HG03108 (cell line): ENCODE measurements around the gene NEU1.
"Not testable (repeated sequence)": the region's sequence is repeated elsewhere in the genome, so short reads cannot be mapped to it uniquely, and the experiment has no call there.

Source experiments
- ATAC-seq: cut with Tn5 transposase; IDR thresholded peaks from one replicate; pipeline ENCODE4 v1.9.1; 2021; ENCODE audit warnings: moderate library complexity; ENCODE audit not compliant: unreplicated experiment

The NEU1 gene

DNA sequence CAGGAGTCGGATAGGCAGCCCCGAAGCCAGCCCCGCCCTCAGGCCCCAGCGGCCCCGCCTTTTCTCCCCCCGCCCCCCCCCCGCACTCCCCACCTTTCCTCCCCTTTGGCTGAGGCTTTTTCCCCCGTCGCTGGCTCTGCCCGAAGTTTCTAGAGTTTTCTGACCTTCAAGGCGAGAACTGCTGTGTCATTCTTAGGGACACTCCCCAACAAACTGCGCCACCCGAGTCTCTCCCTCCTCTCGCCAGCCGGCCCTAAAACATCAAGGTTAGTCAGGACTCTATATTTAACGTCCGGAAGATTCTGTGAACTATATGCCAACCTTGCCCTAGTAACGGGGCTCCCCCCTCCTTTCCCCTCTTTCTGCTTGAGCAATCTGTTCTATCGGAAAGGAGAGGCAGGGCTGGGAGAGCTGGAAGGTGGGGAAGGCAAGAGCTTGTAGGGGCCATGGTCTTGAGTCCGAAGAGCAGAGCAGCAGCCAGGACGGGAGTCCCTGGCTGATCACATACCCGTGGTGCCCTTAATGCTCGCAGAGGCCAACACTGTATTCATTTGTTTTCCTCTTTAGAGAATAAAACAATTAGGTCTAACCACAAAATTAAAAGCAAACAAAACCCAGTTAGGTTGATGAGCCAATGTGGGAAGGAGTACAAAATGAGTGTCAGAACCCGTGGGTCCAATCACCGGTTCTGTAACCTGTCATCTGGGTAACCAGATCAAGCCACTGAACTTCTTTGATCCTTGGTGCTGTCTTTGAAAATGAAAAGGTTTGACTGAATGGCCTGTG is 40.4 kb downstream of the NEU1 start:
- no peak for ATAC-seq

- ATAC-seq: no peak
Measured at GRCh38 chr6:31821301-31822035, 41.2 kb downstream of the NEU1 start.

DNA sequence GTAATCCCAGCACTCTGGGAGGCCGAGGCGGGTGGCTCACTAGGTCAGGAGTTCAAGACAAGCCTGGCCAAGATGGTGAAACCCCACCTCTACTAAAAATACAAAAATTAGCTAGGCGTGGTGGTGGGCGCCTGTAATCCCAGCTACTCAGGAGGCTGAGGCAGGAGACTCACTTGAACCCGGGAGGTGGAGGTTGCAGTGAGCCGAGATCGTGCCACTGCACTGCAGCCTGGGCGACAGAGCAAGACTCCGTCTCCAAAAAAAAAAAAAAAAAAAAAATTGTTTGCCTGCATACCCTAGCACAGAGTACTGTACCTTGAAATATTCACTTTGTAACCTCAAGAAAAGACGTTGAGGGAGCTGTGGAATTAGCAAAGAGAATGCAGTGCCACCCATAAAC is 42.2 kb downstream of the NEU1 start:
- ATAC-seq: not testable (repeated sequence)

GRCh38 chr6:31819871-31820299 is 42.7 kb downstream of the NEU1 start:
- no peak for ATAC-seq

GRCh38 chr6:31817929-31818511 is 44.6 kb downstream of the NEU1 start:
- ATAC-seq: not testable (repeated sequence)

DNA sequence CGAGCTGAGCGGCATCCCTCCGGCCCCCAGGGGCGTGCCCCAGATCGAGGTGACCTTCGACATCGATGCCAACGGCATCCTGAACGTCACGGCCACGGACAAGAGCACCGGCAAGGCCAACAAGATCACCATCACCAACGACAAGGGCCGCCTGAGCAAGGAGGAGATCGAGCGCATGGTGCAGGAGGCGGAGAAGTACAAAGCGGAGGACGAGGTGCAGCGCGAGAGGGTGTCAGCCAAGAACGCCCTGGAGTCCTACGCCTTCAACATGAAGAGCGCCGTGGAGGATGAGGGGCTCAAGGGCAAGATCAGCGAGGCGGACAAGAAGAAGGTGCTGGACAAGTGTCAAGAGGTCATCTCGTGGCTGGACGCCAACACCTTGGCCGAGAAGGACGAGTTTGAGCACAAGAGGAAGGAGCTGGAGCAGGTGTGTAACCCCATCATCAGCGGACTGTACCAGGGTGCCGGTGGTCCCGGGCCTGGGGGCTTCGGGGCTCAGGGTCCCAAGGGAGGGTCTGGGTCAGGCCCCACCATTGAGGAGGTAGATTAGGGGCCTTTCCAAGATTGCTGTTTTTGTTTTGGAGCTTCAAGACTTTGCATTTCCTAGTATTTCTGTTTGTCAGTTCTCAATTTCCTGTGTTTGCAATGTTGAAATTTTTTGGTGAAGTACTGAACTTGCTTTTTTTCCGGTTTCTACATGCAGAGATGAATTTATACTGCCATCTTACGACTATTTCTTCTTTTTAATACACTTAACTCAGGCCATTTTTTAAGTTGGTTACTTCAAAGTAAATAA is 45.3 kb downstream of the NEU1 start:
- not testable (repeated sequence) for ATAC-seq

DNA sequence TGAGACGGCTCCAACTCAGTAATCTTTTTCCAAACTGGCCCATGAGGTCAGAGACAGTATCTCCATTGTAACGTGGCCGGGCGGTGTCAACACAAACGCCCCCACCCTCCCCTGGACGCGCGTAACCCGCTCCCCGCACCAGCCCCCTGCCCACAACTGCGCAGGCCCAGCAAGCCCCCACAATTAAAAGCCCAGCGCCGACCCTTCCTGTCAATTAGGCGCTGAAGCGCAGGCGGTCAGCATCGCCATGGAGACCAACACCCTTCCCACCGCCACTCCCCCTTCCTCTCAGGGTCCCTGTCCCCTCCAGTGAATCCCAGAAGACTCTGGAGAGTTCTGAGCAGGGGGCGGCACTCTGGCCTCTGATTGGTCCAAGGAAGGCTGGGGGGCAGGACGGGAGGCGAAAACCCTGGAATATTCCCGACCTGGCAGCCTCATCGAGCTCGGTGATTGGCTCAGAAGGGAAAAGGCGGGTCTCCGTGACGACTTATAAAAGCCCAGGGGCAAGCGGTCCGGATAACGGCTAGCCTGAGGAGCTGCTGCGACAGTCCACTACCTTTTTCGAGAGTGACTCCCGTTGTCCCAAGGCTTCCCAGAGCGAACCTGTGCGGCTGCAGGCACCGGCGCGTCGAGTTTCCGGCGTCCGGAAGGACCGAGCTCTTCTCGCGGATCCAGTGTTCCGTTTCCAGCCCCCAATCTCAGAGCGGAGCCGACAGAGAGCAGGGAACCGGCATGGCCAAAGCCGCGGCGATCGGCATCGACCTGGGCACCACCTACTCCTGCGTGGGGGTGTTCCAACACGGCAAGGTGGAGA is 47.4 kb downstream of the NEU1 start, which contains the start of the genes HSPA1A and HSPA1L:
Gene HSPA1A, plus strand, starts transcription at position 519 of the 814 bp plus-strand sequence. Its CDS starts 214 bp downstream, at position 733.
Gene HSPA1L, minus strand, starts transcription at position 259 of the 814 bp plus-strand sequence. CDS start 3,311 bp downstream, outside the sequence.
- no peak for ATAC-seq

DNA sequence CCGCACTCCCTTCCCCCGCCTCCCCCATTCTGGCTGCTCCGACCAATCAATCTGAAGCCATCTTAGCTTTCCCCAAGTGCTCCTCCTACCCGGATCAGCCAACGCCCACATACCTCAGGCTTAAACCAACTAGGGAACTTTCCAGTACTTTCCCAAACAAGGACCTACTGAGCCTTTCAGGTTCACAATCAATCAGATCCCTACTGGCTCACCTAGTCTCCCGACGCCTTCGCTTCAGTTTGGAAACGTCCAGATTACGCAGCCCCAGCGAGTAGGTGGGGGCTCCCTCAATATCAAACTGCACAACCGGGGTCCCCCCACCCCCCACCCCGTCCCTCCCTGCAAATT is 48.0 kb downstream of the NEU1 start:
- peak; percentile 31 for ATAC-seq

GRCh38 chr6:31813465-31813849 is 49.2 kb downstream of the NEU1 start:
- ATAC-seq: no peak

GRCh38 chr6:31811645-31812044 is 51.0 kb downstream of the NEU1 start:
- ATAC-seq: no peak

GRCh38 chr6:31808599-31808998 is 54.0 kb downstream of the NEU1 start:
- not testable (repeated sequence) for ATAC-seq
